Fibroblast of the conjunctiva (primary cell): ENCODE measurements around the gene CSNK1D.
"Not testable (repeated sequence)": the region's sequence is repeated elsewhere in the genome, so short reads cannot be mapped to it uniquely, and the experiment has no call there.

ENCODE experiments used
- DNase-seq: peaks from one replicate; pipeline ENCODE4 v3.0.0-alpha.2; 2010; ENCODE audit warnings: low read depth

The CSNK1D gene

GRCh38 chr17:82193050-82193449 lies 80.5 kb downstream of the CSNK1D start:
- DNase-seq = not testable (repeated sequence)
